HL-60 (cell line): ENCODE measurements around the gene KRCC1.

ENCODE experiments used
- DNase-seq, 2 experiments: peaks; one replicate each; pipeline ENCODE4 v3.0.0-alpha.2; 2010 to 2020; ENCODE audit warnings: low read depth in 1 of 2, low spot score in 1 of 2
- H3K27ac ChIP-seq: fragments of 250-450 bp; sonication (Bioruptor Pico); replicated peaks from 2 replicates; pipeline ENCODE4 v1.5.1; 2020; ENCODE audit warnings: mild to moderate bottlenecking, moderate library complexity
- H3K27me3 ChIP-seq: fragments of 250-450 bp; sonication (Bioruptor Pico); 2 replicates; pipeline ENCODE4 v1.5.1; 2021; ENCODE audit warnings: mild to moderate bottlenecking, moderate library complexity; ENCODE audit not compliant: insufficient read depth, poor library complexity, severe bottlenecking
- H3K4me3 ChIP-seq: replicated peaks from 2 replicates; pipeline ENCODE4 v1.5.1; 2011; ENCODE audit warnings: mild to moderate bottlenecking, control low read depth, low read length; ENCODE audit not compliant: insufficient read depth
- CTCF ChIP-seq: IDR thresholded peaks from one replicate; pipeline ENCODE4 v1.5.1; 2011; ENCODE audit warnings: low read length, control low read depth, inconsistent platforms; ENCODE audit not compliant: insufficient read depth
- GABPA ChIP-seq: IDR thresholded peaks from 2 replicates; pipeline ENCODE4 v1.6.1; 2012; ENCODE audit warnings: low read depth
- POLR2AphosphoS5 ChIP-seq: IDR thresholded peaks from 2 replicates; pipeline ENCODE4 v1.6.1; 2012; ENCODE audit warnings: low read depth
- REST ChIP-seq: IDR thresholded peaks from 2 replicates; pipeline ENCODE4 v1.6.1; 2012; ENCODE audit warnings: low read depth; ENCODE audit not compliant: insufficient replicate concordance
- SPI1 ChIP-seq: IDR thresholded peaks from 2 replicates; pipeline ENCODE4 v1.6.1; 2012; ENCODE audit warnings: low read depth, mild to moderate bottlenecking, borderline replicate concordance

KRCC1 gene

GRCh38 chr2:88080545-88080944 is 25.0 kb upstream of the KRCC1 start:
- Histone ChIP-seq H3K27me3 (no peaks in the 10 kb centered on the region), H3K4me3 (no peak overlapping the region), H3K27ac (no peak overlapping the region)
- no peak for TF ChIP-seq GABPA
- no peak for TF ChIP-seq SPI1
- no peak for DNase-seq

- no peak overlapping the region for H3K27ac ChIP-seq
- DNase-seq: no peak
- no peaks in the 10 kb centered on the region for H3K27me3 ChIP-seq
- no peak overlapping the region for H3K4me3 ChIP-seq
- no peak for TF ChIP-seq GABPA
- TF ChIP-seq CTCF: no peak
- no peak for TF ChIP-seq REST
- no peak for TF ChIP-seq POLR2AphosphoS5
- no peak for TF ChIP-seq SPI1
Observed at GRCh38 chr2:88078643-88079172, 23.1 kb upstream of the KRCC1 start.

- Histone ChIP-seq H3K27ac (no peak overlapping the region), H3K4me3 (no peak overlapping the region), H3K27me3 (no peaks in the 10 kb centered on the region)
- no peak for DNase-seq
- no peak for TF ChIP-seq REST
- no peak for TF ChIP-seq CTCF
- TF ChIP-seq SPI1: no peak
Observed at GRCh38 chr2:88077080-88077479, 21.5 kb upstream of the KRCC1 start.

- Histone ChIP-seq H3K4me3 (no peak overlapping the region), H3K27ac (peak overlapping the region; percentile 38), H3K27me3 (no peaks in the 10 kb centered on the region)
- TF ChIP-seq GABPA: no peak
- TF ChIP-seq REST: peak; percentile 28
- DNase-seq: peak; percentile 43 to 62
Observed at GRCh38 chr2:88074854-88075292, 19.3 kb upstream of the KRCC1 start.
